GM12801 (cell line): ENCODE results near the gene VPS35L.

Experiments used
- CTCF ChIP-seq: IDR thresholded peaks from one replicate; pipeline ENCODE4 v1.5.1; 2011; ENCODE audit warnings: control low read depth; ENCODE audit not compliant: insufficient read length; ENCODE audit errors: extremely low read depth

Gene VPS35L

GRCh38 chr16:19741354-19741753, 185.9 kb downstream of the VPS35L start:
- TF ChIP-seq CTCF, result no peak

- no peak for TF ChIP-seq CTCF
Observed at GRCh38 chr16:19743816-19744159, 188.3 kb downstream of the VPS35L start.

GRCh38 chr16:19744670-19745069, 189.2 kb downstream of the VPS35L start:
- TF ChIP-seq CTCF, result no peak

- no peak for TF ChIP-seq CTCF
Observed at GRCh38 chr16:19745286-19746010, 189.9 kb downstream of the VPS35L start.

- TF ChIP-seq CTCF, result no peak
Observed at GRCh38 chr16:19746561-19746960, 191.1 kb downstream of the VPS35L start.

GRCh38 chr16:19748389-19749168, 193.1 kb downstream of the VPS35L start:
- TF ChIP-seq CTCF, result no peak

GRCh38 chr16:19749571-19750080, 194.1 kb downstream of the VPS35L start:
- TF ChIP-seq CTCF, result no peak
